Activated T-helper 2 cell treated with anti-CD3 and anti-CD28 coated beads, Interferon-gamma antibody, Interleukin-2, Interleukin-4, amounts not matched to agents 10 μg/mL and 5 μg/mL and 100 μg/mL, durations not matched to agents 14 hours and 24 hours and 36 hours (primary cell): Measurements from ENCODE around the gene MINDY4B. TPM values are rescaled to one million over a fixed set of nuclear protein-coding genes. Genes with fewer than 3 reads are reported as not detected.

ENCODE experiments used
- DNase-seq: peaks from one replicate; pipeline ENCODE4 v3.0.0; 2021; ENCODE audit warnings: low spot score
- H3K27ac Mint-ChIP-seq: one replicate; pipeline ENCODE4 v1.8.0; 2021; ENCODE audit warnings: mixed read lengths
- H3K27me3 Mint-ChIP-seq: one replicate; pipeline ENCODE4 v1.8.0; 2021; ENCODE audit warnings: low read depth, mixed read lengths
- H3K36me3 Mint-ChIP-seq: one replicate; pipeline ENCODE4 v1.8.0; 2021; ENCODE audit warnings: low read depth, mixed read lengths
- H3K4me1 Mint-ChIP-seq: one replicate; pipeline ENCODE4 v1.8.0; 2021; ENCODE audit warnings: low read depth, mixed read lengths
- H3K4me3 Mint-ChIP-seq: one replicate; pipeline ENCODE4 v1.8.0; 2021; ENCODE audit warnings: low read depth, mild to moderate bottlenecking, moderate library complexity, mixed read lengths
- H3K9me3 Mint-ChIP-seq: one replicate; pipeline ENCODE4 v1.8.0; 2021; ENCODE audit warnings: mixed read lengths
- intact Hi-C: fragments of 100-400 bp; cut with micrococcal nuclease; formaldehyde crosslinking; loops from one replicate; pipeline ENCODE4 v1.15.1; 2023
- total RNA-seq: library from RNA; stranded (reverse); gene quantifications from 2 replicates; pipeline ENCODE4 v1.2.3, GENCODE V29; 2022

The MINDY4B gene
- not detected in 2 replicates for total RNA-seq

DNA sequence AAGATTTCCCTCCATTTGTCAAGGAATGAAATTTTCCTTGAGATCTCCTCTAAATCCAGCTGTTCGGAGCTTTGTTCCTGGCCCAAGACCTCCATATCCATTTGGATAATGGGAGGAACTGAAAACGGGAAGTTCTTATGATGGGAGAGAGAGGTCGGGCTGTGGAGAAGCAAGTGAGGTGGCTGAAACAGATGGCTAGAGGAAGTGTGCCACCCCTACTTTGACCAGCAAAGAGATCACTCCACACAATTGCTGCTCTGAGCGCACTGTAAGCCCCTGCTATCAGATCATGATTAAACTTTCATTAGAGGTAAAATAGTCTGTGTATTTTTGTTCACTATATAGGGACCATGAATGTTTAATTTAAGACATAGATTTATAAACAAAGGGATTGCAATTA lies at the start of gene MINDY4B:
Gene MINDY4B, minus strand, starts transcription at position 101 of the 400 bp plus-strand sequence. Its CDS starts 0 bp downstream, at position 101.
- DNase-seq = no peak
- H3K4me3 Mint-ChIP-seq = no peak within 1 kb of the TSS
- no peaks in the 10 kb centered on the region for H3K36me3 Mint-ChIP-seq
- no peak within 1 kb of the TSS for H3K27ac Mint-ChIP-seq
- no peaks in the 10 kb centered on the region for H3K9me3 Mint-ChIP-seq
- intact Hi-C loops = no loop called here
- peaks cover 48% of the 10 kb centered on the region for H3K27me3 Mint-ChIP-seq
- no peaks in the 10 kb centered on the region for H3K4me1 Mint-ChIP-seq

DNA sequence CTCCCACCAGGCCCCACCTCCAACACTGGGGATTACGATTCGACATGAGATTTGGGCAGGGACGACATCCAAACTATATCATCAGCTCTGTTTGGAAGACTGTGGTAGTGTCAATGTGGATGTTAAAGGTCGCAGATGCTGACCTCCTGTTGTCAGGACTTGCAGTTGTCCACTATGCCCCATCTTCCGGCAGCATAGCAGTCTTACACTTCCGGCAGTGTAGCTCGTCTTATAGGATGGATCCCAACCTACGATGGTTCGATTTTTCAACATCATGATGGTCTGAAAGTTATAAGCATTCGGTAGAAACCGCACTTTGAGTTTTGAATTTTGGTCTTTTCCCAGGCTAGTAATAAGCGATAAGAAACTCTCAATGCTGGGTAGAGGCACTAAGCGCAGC lies 46.7 kb upstream of the MINDY4B start:
- H3K27ac Mint-ChIP-seq = no peak overlapping the region
- H3K36me3 Mint-ChIP-seq = no peaks in the 10 kb centered on the region
- no peak for DNase-seq
- H3K9me3 Mint-ChIP-seq = no peaks in the 10 kb centered on the region
- peaks cover 53% of the 10 kb centered on the region for H3K27me3 Mint-ChIP-seq
- intact Hi-C loops = no loop called here
- no peak overlapping the region for H3K4me3 Mint-ChIP-seq
- H3K4me1 Mint-ChIP-seq = no peaks in the 10 kb centered on the region

DNA sequence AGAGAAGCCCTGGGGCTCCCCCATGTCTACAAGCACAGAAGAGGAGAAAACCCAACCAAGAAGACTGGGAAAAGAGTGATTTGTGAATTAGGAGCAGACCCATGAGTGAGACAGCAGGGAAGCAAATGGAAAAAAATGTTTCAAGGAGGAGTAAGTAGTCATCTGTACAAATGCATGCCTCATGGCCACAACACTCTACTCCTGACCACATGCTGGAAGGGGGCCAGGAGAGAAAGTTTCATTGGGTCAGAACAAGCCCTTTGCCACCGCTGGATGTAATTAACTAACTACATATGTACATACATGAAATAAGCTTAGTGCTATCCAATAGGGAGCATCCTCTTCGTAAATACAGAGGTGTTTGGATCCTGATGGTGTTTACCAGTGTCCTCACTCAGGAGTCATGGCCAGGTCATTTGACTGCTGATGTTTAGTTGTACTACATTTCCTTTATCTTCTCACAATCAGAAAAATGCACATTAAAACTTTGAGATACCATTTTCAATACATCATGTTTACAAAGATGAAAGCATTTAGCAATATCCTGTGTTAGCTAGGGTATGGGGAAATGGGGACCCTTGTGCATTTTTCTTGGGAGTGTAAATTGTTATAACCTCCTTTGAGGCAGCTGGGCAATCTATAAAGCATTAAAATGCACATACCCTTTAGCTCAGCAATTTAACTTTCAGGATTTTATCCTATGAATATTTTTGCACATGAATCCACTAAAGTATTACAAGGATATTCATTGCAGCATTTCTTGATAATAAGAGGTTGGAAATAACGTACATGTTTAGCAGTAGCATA lies 40.2 kb upstream of the MINDY4B start:
- Mint-ChIP-seq H3K27ac (no peak overlapping the region), H3K36me3 (no peaks in the 10 kb centered on the region), H3K9me3 (no peaks in the 10 kb centered on the region), H3K4me3 (no peak overlapping the region), H3K4me1 (no peaks in the 10 kb centered on the region), H3K27me3 (peaks cover 30% of the 10 kb centered on the region)
- DNase-seq = no peak
- intact Hi-C loops = no loop called here

DNA sequence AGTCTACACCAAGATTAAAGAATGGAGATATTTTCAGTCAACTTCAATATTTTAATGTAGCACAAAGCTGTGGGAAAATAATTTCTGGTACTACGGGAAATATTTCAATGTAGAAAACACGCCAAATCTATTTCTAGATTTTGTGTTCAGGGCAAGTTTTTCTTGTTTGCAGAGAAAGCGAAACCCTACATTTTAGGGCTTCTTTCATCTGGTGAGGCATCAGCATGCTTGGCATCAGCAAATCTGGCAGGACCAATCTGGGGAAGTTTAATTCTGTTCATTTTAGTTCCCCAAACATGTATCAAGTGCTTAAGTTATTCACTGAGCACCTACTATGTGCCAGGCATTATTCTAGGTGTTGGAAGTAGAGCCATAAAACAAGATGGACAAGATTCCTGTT lies 37.0 kb upstream of the MINDY4B start:
- peaks cover 30% of the 10 kb centered on the region for H3K27me3 Mint-ChIP-seq
- no peaks in the 10 kb centered on the region for H3K9me3 Mint-ChIP-seq
- DNase-seq = no peak
- no peaks in the 10 kb centered on the region for H3K36me3 Mint-ChIP-seq
- no peaks in the 10 kb centered on the region for H3K4me1 Mint-ChIP-seq
- H3K4me3 Mint-ChIP-seq = no peak overlapping the region
- no peak overlapping the region for H3K27ac Mint-ChIP-seq
- intact Hi-C loops = no loop called here

DNA sequence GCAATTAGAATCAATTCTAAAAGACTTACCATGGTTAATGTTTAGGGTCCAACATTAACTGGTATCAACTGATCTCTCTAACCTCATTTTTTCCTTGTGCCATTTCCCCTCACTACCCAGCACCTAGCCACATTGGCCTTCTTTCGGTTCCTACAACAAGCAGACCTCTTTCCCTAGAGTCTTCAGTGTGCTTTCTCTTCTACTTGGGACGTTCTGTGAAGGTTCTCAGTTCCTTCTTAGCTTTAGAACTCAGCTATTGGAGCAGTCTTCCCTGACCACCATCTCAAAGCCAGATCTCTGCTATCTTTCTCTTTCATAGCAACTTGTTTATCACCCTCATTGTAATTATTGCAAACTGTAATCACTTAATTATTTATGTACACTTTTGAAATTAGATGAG lies 31.5 kb upstream of the MINDY4B start:
- Mint-ChIP-seq H3K36me3 (no peaks in the 10 kb centered on the region), H3K4me3 (no peak overlapping the region), H3K27me3 (peaks cover 30% of the 10 kb centered on the region), H3K27ac (no peak overlapping the region), H3K4me1 (peaks cover 18% of the 10 kb centered on the region), H3K9me3 (peaks cover 6% of the 10 kb centered on the region)
- intact Hi-C loops = no loop called here
- DNase-seq = no peak

DNA sequence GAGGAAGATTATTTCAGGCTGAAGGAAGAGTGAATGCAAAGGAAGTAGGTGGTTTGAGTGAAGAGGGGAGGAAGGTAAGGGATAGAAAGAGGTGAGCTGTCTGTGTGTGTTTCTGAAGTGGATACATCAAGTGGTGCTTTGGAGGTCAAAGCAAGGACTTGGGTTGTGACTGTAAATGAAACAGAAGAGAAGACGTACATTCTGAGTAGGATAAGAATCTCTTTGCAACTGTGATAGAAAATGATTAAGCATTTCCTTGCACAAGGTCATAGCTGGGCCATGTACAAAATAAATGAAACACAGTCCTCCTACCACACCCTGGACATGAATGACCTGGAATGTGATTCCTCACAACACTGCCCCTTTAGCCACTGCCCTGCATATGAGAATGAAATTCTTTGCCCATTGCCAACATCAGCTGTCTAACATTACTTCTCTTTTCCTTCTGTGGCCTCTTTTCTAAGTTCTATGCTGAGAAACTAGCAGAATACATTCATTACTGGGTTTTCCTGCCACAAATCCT lies 28.3 kb upstream of the MINDY4B start:
- no peaks in the 10 kb centered on the region for H3K36me3 Mint-ChIP-seq
- intact Hi-C loops = no loop called here
- peaks cover 6% of the 10 kb centered on the region for H3K9me3 Mint-ChIP-seq
- peak overlapping the region; percentile 21 for H3K27ac Mint-ChIP-seq
- H3K4me1 Mint-ChIP-seq = peaks cover 18% of the 10 kb centered on the region
- no peak for DNase-seq
- peaks cover 19% of the 10 kb centered on the region for H3K27me3 Mint-ChIP-seq
- no peak overlapping the region for H3K4me3 Mint-ChIP-seq

DNA sequence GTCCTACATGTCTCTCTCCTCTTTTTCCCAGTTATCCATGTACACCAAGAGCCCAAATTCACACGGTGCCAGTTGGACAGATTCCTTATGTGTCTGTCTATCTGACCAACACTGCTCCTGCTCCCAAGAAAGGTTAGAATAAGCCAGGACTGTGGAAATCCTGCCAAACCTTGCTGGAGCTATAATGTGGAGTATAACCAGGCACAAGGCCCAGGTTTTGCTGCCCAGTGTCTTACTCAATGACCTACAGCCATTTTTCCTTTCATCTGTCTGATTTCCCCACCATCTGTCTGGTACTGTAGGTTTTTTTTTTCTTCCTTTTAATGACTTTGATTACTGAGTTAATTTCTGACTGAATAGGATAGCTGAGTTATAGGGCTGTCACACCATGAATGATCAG lies 26.5 kb upstream of the MINDY4B start:
- no peak overlapping the region for H3K27ac Mint-ChIP-seq
- H3K36me3 Mint-ChIP-seq = no peaks in the 10 kb centered on the region

DNA sequence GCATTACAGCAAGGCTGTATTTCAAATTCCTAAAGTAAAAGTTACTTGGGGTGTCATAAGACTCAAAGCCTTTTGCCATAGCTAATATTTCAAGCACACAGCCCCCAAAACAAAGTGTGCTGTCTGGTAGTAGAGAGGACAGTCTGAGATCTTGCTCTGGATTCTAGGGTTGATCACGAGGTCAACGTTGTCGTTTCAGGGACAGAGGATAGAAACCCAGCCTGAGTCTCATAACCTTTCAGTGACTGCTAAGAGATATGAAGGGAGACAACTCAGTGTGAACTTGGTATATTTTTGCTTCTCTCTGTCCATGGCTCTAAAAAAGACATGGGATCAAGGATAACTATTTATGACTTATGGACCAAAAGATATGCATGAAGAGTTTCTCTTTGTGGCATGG lies 25.6 kb upstream of the MINDY4B start:
- Mint-ChIP-seq H3K9me3 (no peaks in the 10 kb centered on the region), H3K4me1 (peaks cover 16% of the 10 kb centered on the region), H3K27ac (no peak overlapping the region), H3K4me3 (no peak overlapping the region), H3K27me3 (peaks cover 7% of the 10 kb centered on the region), H3K36me3 (no peaks in the 10 kb centered on the region)
- no peak for DNase-seq
- intact Hi-C loops = no loop called here

More for the DNA sequence above, 26.5 kb upstream of the MINDY4B start:
- DNase-seq = no peak
- Mint-ChIP-seq H3K27me3 (peaks cover 10% of the 10 kb centered on the region), H3K4me3 (no peak overlapping the region), H3K9me3 (peaks cover 6% of the 10 kb centered on the region), H3K4me1 (peaks cover 18% of the 10 kb centered on the region)
- intact Hi-C loops = no loop called here

DNA sequence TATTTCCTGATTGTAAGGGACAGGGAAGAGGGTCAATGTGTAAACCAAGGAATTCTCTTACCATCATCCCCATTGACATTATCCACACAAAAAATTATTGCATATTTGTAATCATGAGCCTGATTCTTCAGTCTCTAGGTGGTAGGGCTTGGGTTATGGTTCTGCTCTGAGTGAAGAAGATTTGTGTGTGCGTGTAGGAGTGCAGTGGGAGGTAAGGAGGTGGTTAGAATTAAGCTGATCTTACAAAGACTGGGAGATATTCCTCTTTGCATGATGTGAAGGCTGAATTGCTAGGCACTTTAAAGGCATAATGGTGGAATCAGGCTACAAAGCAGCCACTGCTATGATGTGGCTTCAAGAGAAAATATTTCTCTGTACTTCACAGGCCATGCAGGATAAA lies 23.0 kb upstream of the MINDY4B start:
- H3K27ac Mint-ChIP-seq = no peak overlapping the region
- H3K9me3 Mint-ChIP-seq = no peaks in the 10 kb centered on the region
- intact Hi-C loops = loop anchor here (5.0 to 10.0 kb wide), 2 partner anchors 159 to 357 kb away; partner anchors contain the start of gene MED12L

DNA sequence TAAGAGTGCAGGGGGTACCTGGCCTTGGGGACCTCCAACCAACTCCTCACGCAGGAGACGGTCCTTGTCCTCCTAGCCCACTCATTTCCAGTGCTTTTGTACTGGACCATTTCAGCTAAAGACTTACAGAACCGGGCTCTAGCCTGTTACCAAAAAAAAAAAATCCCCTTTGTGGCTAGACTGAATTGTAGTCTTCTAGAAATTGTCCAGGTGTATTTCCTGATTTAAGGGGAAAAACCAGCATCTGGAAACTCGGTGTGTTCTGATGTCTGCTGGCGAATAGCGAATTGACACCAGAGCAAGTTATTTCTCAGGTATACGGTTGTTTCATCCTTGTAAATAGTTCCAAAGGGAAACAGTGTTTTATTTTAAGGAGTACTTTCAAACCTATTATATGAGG lies 21.1 kb upstream of the MINDY4B start:
- H3K27ac Mint-ChIP-seq = no peak overlapping the region
- no peak for DNase-seq
- no peaks in the 10 kb centered on the region for H3K36me3 Mint-ChIP-seq
- intact Hi-C loops = loop anchor here (5.0 to 10.0 kb wide), 2 partner anchors 161 to 358 kb away; partner anchors contain the start of gene MED12L
- H3K27me3 Mint-ChIP-seq = peaks cover 7% of the 10 kb centered on the region
- H3K9me3 Mint-ChIP-seq = no peaks in the 10 kb centered on the region
- H3K4me1 Mint-ChIP-seq = no peaks in the 10 kb centered on the region
- H3K4me3 Mint-ChIP-seq = peak overlapping the region; percentile 45

More for the DNA sequence above, 23.0 kb upstream of the MINDY4B start:
- DNase-seq = no peak
- H3K4me1 Mint-ChIP-seq = peaks cover 7% of the 10 kb centered on the region
- H3K36me3 Mint-ChIP-seq = no peaks in the 10 kb centered on the region
- H3K4me3 Mint-ChIP-seq = no peak overlapping the region
- H3K27me3 Mint-ChIP-seq = peaks cover 5% of the 10 kb centered on the region

DNA sequence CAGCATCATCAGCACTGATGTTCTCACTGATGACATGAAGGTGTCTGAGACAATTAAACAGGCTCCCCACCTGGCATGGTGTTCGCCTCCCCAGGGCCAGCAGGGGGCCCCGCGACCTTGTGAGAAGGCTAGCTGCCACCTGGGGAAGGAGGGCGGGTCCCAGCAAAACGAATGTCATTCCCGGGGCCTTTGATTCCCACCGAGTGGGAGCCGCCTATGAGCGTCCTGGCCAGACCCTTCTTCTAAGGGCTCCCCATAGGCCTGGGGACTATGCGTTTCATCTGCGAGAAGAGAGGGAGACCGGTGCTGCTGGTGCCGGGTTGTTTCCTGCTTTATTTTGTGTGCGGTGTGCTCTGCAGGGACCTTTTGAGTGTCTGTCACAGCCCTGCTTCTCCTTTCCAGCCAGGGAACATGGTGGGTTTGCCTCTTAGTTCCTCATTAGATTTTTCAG lies 20.5 kb upstream of the MINDY4B start:
- peak; percentile 41 for DNase-seq
- Mint-ChIP-seq H3K36me3 (no peaks in the 10 kb centered on the region), H3K4me1 (no peaks in the 10 kb centered on the region), H3K27me3 (peaks cover 9% of the 10 kb centered on the region), H3K4me3 (peak overlapping the region; percentile 45), H3K9me3 (no peaks in the 10 kb centered on the region), H3K27ac (no peak overlapping the region)
- intact Hi-C loops = loop anchor here (1.0 to 10.0 kb wide), 3 partner anchors 162 to 359 kb away; partner anchors contain the start of gene MED12L

DNA sequence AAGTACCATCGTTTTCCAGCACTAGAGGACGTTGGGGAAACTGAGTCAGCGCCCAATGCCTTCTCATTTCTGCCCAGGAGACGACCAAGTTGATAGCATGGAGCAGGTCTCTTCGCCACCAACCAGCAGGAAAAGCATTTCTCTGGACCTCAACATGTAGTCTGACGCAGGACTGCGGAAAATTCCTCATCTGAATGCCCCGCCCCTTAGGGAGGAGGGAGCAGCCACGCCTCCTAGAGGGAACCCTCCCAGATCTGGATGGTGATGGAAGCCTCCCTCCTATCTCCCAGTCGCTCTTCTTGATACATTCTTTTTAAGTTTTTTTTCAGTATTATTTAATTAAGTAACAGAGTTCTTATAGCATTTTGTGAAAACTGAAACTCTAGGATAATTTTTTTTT lies 17.4 kb upstream of the MINDY4B start:
- no peaks in the 10 kb centered on the region for H3K4me1 Mint-ChIP-seq
- no peak overlapping the region for H3K4me3 Mint-ChIP-seq
- intact Hi-C loops = loop anchor here (10.0 kb wide), 1 partner anchor 362 kb away; no protein-coding TSS in a partner anchor
- H3K27me3 Mint-ChIP-seq = peaks cover 21% of the 10 kb centered on the region
- no peaks in the 10 kb centered on the region for H3K36me3 Mint-ChIP-seq
- H3K9me3 Mint-ChIP-seq = no peaks in the 10 kb centered on the region
- H3K27ac Mint-ChIP-seq = no peak overlapping the region
- no peak for DNase-seq

DNA sequence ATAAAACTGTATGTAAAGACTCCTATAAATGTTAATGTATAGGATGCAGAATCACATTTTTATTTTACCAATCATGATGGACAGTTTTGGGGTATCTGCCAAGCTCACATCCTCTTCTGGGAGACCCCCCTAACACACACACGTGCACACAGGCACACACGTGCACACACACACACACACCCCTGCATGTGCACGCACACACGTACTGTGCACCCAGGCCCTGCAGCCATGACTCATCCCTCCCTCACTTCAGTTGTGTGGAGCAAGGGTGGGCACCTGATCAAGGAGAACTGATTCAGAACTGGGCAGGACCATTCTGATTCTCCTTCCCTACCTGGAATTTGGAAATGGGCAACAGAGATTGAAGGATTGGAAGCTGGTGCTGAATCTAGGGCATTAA lies 16.0 kb upstream of the MINDY4B start:
- Mint-ChIP-seq H3K27me3 (peaks cover 21% of the 10 kb centered on the region), H3K36me3 (no peaks in the 10 kb centered on the region), H3K4me1 (no peaks in the 10 kb centered on the region), H3K27ac (no peak overlapping the region), H3K4me3 (no peak overlapping the region), H3K9me3 (no peaks in the 10 kb centered on the region)
- no peak for DNase-seq
- intact Hi-C loops = loop anchor here (10.0 kb wide), 1 partner anchor 364 kb away; no protein-coding TSS in a partner anchor
